Right lobe of liver (tissue), 4 donors: ENCODE results near the gene CDH23.

Experiments
- CTCF ChIP-seq, 4 donors: fragments of 200-600 bp in 3 of 4; fragments of 450-650 bp in 1 of 4; IDR thresholded peaks; one replicate each; pipeline versions ENCODE4 v1.5.1 to v1.8.0; 2016 to 2022; ENCODE audit warnings: antibody characterized with exemption in 4 of 4, mild to moderate bottlenecking in 2 of 4
- POLR2A ChIP-seq: fragments of 450-650 bp; IDR thresholded peaks from one replicate; pipeline ENCODE4 v1.6.1; 2017; ENCODE audit warnings: antibody characterized with exemption, mild to moderate bottlenecking
- donor health status: DM: no; HTN: no; CAD: no.
- donor health status: DM: no; HTN: no; CAD: no.
- donor health status: DM: no; HTN: yes; CAD: no.

- TF ChIP-seq POLR2A (no peak), CTCF (IDR thresholded peaks at IDR 0.05) (no peak)
These were observed 375.3 kb downstream of the CDH23 start for GRCh38 chr10:71771821-71772617.
